Measurements from ENCODE around the gene IGHMBP2.

DNA sequence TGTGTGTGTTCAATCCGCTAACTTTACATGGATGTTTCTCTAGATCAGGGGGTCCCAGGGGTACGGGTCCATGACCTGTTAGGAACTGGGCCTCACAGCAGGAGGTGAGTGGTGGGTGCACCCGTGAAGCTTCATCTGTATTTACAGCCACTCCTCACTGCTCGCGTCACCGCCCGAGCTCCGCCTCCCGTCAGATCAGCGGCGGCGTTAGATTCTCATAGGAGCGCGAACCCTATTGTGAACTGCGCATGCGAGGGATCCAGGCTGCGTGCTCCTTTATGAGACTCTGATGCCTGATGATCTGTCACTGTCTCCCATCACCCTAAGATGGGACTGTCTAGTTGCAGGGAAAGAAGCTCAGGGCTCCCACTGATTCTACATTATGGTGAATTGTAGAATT, 45.2 kb downstream of the IGHMBP2 start:
- TF ChIP-seq, protein P1, sequence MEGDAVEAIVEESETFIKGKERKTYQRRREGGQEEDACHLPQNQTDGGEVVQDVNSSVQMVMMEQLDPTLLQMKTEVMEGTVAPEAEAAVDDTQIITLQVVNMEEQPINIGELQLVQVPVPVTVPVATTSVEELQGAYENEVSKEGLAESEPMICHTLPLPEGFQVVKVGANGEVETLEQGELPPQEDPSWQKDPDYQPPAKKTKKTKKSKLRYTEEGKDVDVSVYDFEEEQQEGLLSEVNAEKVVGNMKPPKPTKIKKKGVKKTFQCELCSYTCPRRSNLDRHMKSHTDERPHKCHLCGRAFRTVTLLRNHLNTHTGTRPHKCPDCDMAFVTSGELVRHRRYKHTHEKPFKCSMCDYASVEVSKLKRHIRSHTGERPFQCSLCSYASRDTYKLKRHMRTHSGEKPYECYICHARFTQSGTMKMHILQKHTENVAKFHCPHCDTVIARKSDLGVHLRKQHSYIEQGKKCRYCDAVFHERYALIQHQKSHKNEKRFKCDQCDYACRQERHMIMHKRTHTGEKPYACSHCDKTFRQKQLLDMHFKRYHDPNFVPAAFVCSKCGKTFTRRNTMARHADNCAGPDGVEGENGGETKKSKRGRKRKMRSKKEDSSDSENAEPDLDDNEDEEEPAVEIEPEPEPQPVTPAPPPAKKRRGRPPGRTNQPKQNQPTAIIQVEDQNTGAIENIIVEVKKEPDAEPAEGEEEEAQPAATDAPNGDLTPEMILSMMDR (IDR thresholded peaks at IDR 0.05; ENCODE audit: low read length) = no peak
- no peak for TF ChIP-seq EZH2 (IDR thresholded peaks at IDR 0.05; ENCODE audit: borderline replicate concordance, low read length)

Data from OCI-LY1 (cell line).